Measurements from ENCODE around the gene PRSS3.
"Not testable (repeated sequence)": the region's sequence is repeated elsewhere in the genome, so short reads cannot be mapped to it uniquely, and the experiment has no call there.

Gene PRSS3

DNA sequence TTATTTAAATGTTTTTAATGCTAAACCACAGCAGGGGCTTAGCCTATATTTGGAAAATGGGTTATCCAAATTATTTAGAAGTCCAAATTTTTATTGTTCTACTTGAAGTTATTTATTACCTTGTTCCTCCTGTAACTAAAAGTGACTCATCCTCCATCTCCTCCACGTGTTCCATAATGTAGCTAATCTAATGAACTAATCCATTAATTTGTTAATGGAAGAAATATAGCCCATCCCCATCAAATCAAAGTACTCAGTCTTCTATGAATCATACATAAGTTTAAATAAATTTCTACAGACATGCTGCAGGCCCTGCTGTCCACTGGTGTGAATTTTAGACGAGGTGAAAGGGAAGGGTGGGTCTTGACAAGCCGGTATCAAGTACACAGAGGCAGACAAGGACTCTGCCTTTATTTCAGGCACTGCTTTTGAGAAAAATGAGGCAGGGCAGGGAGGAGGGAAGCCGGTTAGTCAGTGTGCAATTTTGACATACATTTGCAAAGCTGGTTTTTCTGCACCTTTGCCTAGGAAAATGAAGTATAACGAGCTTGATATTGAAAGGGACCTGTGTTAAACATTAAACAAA is 21.2 kb upstream of the PRSS3 start:
- not testable (repeated sequence) for H3K36me3 ChIP-seq (ENCODE audit: insufficient read depth, low read length); H3K4me1 ChIP-seq (ENCODE audit: insufficient read depth, low read length); H3K9me3 ChIP-seq (ENCODE audit: control insufficient read depth, insufficient read depth, low read length); H3K9ac ChIP-seq (ENCODE audit: low read depth, low read length)

DNA sequence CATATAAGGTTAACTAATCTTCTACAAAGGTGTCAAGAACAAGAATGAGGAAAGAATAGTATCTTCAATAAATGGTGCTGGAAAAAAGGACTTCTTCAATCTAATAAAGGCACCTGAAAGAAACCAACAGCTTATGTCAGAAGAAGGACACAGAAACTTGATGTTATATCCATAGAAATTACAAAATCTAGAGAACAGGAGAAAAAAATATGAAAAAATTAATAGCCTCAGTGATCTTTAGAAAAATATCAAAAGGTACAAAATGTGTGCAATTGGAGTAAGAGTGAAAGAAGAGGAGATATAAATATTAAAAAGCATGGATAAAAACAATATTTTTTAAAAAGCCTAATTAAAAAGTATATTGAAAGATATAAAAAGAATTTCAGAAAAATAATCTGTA is 18.8 kb upstream of the PRSS3 start:
- Histone ChIP-seq H3K9ac (ENCODE audit: low read depth, low read length) (no peak overlapping the region), H3K9me3 (ENCODE audit: control insufficient read depth, insufficient read depth, low read length) (no peaks in the 10 kb centered on the region; the same call in 1 of the 2 replicates), H3K4me1 (ENCODE audit: insufficient read depth, low read length) (no peaks in the 10 kb centered on the region), H3K36me3 (ENCODE audit: insufficient read depth, low read length) (no peaks in the 10 kb centered on the region)

DNA sequence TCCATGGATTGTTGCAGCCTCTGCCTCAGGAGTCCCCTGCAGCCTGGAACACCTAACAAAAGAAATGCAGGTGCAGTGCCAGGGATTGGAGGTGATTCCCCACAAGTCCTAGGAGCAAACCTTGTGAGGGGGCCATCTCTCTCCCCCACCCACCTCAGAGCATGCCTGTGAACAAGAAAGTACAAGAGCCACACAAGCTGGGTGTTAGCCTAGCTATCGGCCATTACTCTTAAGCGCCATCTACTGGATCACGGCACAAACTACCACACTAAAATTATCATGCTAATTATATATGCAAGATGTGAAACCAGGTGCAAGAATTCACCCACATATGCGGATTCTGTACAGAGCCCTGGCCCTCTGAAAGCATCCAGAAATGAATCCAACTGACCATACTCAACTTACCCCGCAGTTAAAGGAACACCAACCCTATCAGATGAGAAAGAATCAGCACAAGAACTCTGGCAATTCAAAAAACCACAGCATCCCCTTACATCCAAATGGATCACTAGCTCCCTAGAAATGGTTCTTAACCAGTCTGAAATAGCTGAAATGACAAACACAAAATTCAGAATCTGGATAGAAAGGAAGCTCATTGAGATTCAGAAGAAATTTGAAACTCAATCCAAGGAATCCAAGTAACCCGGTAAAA is 16.5 kb upstream of the PRSS3 start:
- Histone ChIP-seq H3K9me3 (ENCODE audit: control insufficient read depth, insufficient read depth, low read length) (no peaks in the 10 kb centered on the region; the same call in 1 of the 2 replicates), H3K9ac (ENCODE audit: low read depth, low read length) (no peak overlapping the region), H3K36me3 (ENCODE audit: insufficient read depth, low read length) (no peaks in the 10 kb centered on the region), H3K4me1 (ENCODE audit: insufficient read depth, low read length) (no peaks in the 10 kb centered on the region)

DNA sequence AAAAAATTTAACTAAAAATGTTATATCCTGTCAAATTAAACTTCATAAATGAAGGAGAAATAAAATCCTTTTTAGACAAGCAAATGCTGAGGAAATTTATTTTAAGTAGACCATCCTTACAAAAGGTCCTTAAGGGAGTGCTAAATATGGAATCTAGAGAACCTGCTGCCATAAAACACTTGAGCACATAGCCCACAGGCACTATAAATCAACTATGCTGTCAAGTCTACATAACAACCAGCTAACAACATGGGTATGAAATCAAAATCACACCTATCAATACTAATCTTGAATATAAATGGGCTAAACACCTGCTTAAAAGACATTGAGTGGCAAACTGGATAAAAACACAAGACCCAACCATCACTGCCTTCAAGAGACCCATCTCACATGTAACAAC is 15.1 kb upstream of the PRSS3 start:
- Histone ChIP-seq H3K36me3 (ENCODE audit: insufficient read depth, low read length) (no peaks in the 10 kb centered on the region), H3K9me3 (ENCODE audit: control insufficient read depth, insufficient read depth, low read length) (no peaks in the 10 kb centered on the region; the same call in 1 of the 2 replicates), H3K9ac (ENCODE audit: low read depth, low read length) (no peak overlapping the region)

DNA sequence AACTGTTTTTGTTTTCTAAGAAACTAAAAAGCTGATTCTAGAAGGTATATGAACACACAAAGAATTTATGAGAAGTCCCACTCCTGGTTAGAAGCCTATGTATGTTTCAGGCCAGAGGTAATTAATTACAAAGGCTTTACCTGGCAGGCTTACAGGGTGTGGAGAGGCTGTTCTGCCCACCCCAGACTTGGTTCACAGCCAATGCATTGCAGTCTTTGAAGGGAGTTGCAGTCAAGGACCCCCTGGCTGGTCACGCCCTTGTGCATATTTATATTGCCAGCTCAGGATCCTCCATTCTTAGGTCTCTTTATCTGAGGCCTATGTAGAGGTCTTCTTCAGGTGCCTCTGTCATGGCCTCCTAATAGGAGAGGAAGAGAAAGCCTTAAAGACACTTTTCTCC is 13.6 kb upstream of the PRSS3 start:
- Histone ChIP-seq H3K9me3 (ENCODE audit: control insufficient read depth, insufficient read depth, low read length) (no peaks in the 10 kb centered on the region), H3K36me3 (ENCODE audit: insufficient read depth, low read length) (no peaks in the 10 kb centered on the region), H3K4me1 (ENCODE audit: insufficient read depth, low read length) (no peaks in the 10 kb centered on the region), H3K9ac (ENCODE audit: low read depth, low read length) (no peak overlapping the region)

More for the DNA sequence above, 15.1 kb upstream of the PRSS3 start:
- H3K4me1 ChIP-seq (ENCODE audit: insufficient read depth, low read length) = no peaks in the 10 kb centered on the region

DNA sequence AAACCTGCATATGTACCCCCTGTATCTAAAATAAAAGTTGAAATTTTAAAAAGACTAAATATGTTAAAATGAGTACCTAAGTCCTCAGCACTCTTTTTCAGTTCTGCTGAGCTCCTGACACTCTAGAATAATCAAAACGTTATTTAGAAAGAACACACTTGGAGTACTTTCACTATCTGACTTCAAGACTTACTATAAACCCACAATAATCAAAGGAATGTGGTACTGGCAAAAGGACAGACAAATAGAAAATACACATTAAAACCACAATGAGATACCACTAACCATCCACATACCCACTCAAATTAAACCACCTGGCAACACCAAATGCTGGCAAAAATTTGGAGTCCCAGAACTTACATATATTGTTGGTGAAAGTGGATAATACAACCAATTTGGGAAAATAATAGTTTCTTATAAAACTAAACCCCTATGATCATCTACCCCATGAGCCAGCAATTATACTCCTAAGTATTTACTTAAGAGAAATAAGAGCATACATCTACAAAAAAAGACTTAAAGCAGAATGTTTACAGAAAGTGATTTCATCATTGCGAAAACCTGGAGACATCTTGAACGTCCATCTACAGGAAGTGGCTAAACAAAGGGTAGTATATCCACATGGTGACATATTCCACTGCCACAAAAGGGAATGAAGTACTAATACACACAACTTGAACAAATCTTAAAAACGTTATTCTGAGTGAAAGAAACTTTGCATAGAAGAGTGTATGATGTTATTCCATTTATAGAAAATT is 12.8 kb upstream of the PRSS3 start:
- Histone ChIP-seq H3K36me3 (ENCODE audit: insufficient read depth, low read length) (no peaks in the 10 kb centered on the region), H3K9ac (ENCODE audit: low read depth, low read length) (no peak overlapping the region), H3K9me3 (ENCODE audit: control insufficient read depth, insufficient read depth, low read length) (no peaks in the 10 kb centered on the region), H3K4me1 (ENCODE audit: insufficient read depth, low read length) (no peaks in the 10 kb centered on the region)

DNA sequence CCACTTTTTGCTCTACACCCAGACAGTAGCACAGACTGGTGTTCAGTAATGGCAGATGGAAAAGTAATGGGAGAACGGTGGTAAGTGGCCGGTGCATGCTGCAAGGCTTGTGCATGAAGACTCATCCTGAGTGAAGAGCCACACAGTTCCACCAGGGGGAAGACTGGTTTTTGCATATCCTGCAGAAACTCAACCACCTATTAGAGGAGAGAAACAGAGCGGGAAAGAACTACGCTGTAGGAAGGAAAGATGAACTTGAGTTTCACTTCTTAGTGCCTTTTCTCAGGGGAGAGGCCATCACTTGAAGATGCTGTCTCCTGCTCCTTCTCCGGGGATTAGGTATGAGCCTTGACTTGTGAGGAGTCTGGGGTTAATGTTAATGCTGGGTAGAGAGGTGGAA is 9.4 kb upstream of the PRSS3 start:
- H3K9me3 ChIP-seq (ENCODE audit: control insufficient read depth, insufficient read depth, low read length) = no peaks in the 10 kb centered on the region
- H3K9ac ChIP-seq (ENCODE audit: low read depth, low read length) = no peak overlapping the region
- no peaks in the 10 kb centered on the region for H3K4me1 ChIP-seq (ENCODE audit: insufficient read depth, low read length)
- H3K36me3 ChIP-seq (ENCODE audit: insufficient read depth, low read length) = no peaks in the 10 kb centered on the region

DNA sequence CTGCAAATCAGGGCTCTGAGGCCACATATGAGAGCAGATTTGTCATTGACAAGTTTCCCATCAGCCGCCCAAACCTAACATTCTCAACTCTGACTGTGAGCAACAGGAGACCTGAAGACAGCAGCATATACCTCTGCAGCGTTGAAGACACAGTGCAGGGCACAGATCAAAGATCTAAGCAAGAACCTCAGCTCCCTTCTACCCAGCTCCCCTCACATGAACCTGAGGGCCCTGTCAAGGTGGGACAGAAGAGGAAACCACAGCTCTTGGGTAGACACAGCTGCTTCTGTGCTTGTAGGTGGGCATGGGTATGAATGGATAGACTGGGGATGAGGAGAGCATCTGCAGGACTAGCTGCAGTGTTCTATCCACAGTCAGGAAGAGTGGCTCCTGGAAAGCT is 8.7 kb upstream of the PRSS3 start:
- H3K36me3 ChIP-seq (ENCODE audit: insufficient read depth, low read length) = no peaks in the 10 kb centered on the region
- H3K9ac ChIP-seq (ENCODE audit: low read depth, low read length) = no peak overlapping the region
- H3K4me1 ChIP-seq (ENCODE audit: insufficient read depth, low read length) = no peaks in the 10 kb centered on the region
- H3K9me3 ChIP-seq (ENCODE audit: control insufficient read depth, insufficient read depth, low read length) = no peaks in the 10 kb centered on the region

DNA sequence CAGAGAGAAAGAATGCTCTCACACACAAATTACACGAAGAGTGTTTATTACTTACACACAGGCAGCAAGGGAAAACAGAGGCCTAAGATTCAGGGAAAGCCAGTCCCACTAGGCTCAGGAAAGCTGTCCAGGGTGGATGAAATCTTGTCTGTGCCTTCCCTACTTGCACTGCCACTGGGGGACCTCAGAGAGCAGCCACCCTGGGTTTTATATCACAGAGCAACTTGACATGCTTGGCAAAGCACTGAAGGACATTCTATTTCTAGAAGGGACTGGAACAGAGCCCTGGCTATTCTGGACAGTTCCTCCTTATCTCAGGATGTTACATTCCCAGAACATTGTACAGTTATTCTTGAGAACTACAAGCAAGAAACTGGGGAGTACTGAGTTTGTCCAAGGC is 7.5 kb upstream of the PRSS3 start:
- Histone ChIP-seq H3K4me1 (ENCODE audit: insufficient read depth, low read length) (no peaks in the 10 kb centered on the region), H3K9me3 (ENCODE audit: control insufficient read depth, insufficient read depth, low read length) (no peaks in the 10 kb centered on the region), H3K36me3 (ENCODE audit: insufficient read depth, low read length) (no peaks in the 10 kb centered on the region), H3K9ac (ENCODE audit: low read depth, low read length) (no peak overlapping the region)

DNA sequence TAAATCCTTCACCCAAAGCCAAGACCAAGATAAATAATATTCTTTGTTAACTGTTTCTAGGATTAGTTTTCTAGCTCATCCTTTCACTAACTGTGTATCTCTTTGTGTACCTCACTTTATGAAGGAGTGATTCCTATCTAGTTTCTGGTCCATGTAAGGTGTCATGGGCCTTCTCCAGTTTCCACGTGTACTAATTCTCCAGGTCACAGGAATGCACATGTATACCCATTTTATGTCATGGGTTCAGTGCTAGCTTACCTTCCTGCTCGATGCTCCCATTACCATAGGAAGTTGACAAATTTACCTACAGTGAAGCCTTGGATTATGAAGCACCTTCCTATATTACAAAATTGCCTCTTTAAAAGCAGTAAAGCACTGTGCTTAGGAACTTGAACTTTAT is 5.9 kb upstream of the PRSS3 start:
- not testable (repeated sequence) for H3K9me3 ChIP-seq (ENCODE audit: control insufficient read depth, insufficient read depth, low read length); H3K4me1 ChIP-seq (ENCODE audit: insufficient read depth, low read length); H3K9ac ChIP-seq (ENCODE audit: low read depth, low read length); H3K36me3 ChIP-seq (ENCODE audit: insufficient read depth, low read length)

DNA sequence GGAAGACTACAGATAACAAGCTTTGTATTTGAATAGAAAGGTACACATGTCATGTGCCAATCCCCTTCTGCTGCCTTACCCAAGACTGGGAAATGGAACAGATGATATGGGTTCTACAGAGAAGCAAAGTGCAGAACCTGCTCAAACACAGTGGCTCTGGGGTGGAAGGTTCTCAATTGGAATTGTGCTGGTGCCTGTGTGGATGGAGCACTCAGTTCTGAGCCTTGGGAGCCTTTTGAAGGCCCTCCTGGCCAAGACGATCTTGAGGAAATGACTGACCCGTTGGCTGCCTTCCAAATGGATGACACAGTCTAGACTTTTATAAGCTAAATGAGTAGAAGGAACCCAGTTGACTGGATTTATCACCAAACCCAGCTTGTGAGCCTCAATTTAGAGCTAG is 4.2 kb upstream of the PRSS3 start:
- peaks cover 5% of the 10 kb centered on the region for H3K4me1 ChIP-seq (ENCODE audit: insufficient read depth, low read length)
- no peaks in the 10 kb centered on the region for H3K36me3 ChIP-seq (ENCODE audit: insufficient read depth, low read length)
- no peak overlapping the region for H3K9ac ChIP-seq (ENCODE audit: low read depth, low read length)
- H3K9me3 ChIP-seq (ENCODE audit: control insufficient read depth, insufficient read depth, low read length) = no peaks in the 10 kb centered on the region

DNA sequence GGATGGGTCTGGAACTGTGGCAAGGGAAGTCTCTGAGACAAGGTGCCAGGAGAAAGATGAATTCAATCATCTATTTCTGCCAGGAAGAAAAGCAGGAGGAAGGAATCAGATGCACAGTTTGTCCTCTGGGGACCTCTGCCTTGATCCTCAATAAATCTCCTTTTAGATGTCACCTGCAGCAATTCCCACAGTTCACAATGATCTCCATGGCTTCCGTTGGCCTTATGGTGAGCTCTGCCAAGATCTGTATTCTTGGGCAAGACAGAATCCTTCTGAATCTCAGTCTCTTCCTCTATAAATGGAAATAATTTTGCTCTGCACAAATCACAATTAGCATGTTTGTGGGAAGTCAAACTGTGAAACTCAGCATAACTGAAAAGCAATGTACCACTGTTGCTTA is 1.9 kb upstream of the PRSS3 start:
- not testable (repeated sequence) for H3K4me1 ChIP-seq (ENCODE audit: insufficient read depth, low read length); H3K9me3 ChIP-seq (ENCODE audit: control insufficient read depth, insufficient read depth, low read length); H3K9ac ChIP-seq (ENCODE audit: low read depth, low read length); H3K36me3 ChIP-seq (ENCODE audit: insufficient read depth, low read length)

DNA sequence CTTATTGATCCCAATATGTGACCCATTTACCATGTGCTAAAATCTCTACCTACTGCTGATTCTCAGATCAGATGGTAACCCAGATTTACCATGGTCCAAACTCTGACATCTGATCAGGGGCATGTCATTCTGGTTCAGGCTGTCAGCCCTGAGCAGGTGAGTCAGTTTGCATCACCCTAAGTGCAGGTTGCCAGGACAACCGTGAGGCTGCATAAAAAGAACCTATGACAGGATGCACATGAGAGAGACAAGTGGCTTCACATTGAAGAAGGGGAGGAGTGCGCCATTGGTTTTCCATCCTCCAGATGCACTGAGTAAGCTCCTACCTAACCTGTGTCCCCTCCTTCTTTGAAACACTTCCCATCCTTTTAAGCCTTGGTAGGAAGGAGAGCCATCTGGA is 801 bp upstream of the PRSS3 start:
- peaks cover 10% of the 10 kb centered on the region for H3K4me1 ChIP-seq (ENCODE audit: insufficient read depth, low read length)
- H3K9me3 ChIP-seq (ENCODE audit: control insufficient read depth, insufficient read depth, low read length) = no peaks in the 10 kb centered on the region
- no peaks in the 10 kb centered on the region for H3K36me3 ChIP-seq (ENCODE audit: insufficient read depth, low read length)
- H3K9ac ChIP-seq (ENCODE audit: low read depth, low read length) = no peak overlapping the region

DNA sequence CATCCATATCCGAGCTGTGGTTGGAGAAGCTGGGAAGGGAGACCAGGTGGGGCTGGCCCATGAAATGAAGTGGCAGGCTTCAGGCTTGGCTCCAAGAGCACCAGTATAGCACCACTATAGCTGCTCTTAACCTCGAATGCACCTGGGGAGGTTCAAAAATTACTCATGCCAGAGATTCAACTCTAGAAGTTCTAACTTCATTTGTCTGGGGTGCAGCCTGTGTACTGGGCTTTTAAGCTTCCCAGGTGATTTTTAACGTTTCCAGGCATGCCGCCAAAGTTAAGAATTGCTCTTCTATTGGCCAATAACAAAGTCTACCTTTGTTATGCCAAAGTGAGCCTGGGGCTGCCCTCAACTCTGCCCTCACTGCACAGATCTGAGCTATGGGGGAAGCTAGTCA is 458 bp downstream of the PRSS3 start:
- H3K36me3 ChIP-seq (ENCODE audit: insufficient read depth, low read length) = no peaks in the 10 kb centered on the region
- H3K4me1 ChIP-seq (ENCODE audit: insufficient read depth, low read length) = peaks cover 10% of the 10 kb centered on the region
- H3K9ac ChIP-seq (ENCODE audit: low read depth, low read length) = no peak overlapping the region
- no peaks in the 10 kb centered on the region for H3K9me3 ChIP-seq (ENCODE audit: control insufficient read depth, insufficient read depth, low read length)

DNA sequence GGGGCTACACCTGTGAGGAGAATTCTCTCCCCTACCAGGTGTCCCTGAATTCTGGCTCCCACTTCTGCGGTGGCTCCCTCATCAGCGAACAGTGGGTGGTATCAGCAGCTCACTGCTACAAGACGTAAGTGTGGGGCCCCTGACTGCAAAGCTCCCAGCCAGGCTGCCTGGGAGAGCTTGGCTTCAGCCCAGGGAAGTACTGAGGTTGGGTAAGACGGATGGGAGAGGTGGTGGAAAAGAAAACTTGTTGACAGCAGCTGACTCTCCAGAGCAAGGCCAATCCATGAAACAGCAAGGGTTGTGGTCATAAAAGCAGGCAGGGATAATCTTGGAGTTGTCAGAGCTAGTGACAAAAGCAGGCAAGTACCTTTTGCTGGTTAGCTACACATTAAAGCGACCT is 1.3 kb downstream of the PRSS3 start:
- H3K4me1 ChIP-seq (ENCODE audit: insufficient read depth, low read length); H3K36me3 ChIP-seq (ENCODE audit: insufficient read depth, low read length); H3K9ac ChIP-seq (ENCODE audit: low read depth, low read length): not testable (repeated sequence)

More for the DNA sequence above, 1.3 kb downstream of the PRSS3 start:
- H3K9me3 ChIP-seq (ENCODE audit: control insufficient read depth, insufficient read depth, low read length) = not testable (repeated sequence)

Measured in ES-I3 (cell line).